IMR-90 (cell line): ENCODE measurements around the gene STING1. TPM values are rescaled to one million over a fixed set of nuclear protein-coding genes. Genes with fewer than 3 reads are reported as not detected.
"Not testable (repeated sequence)": the region's sequence is repeated elsewhere in the genome, so short reads cannot be mapped to it uniquely, and the experiment has no call there.

Experiments
- ATAC-seq: fragments of 200-7000 bp; cut with Tn5 transposase; 2 replicates; pipeline ENCODE4 v1.9.1; 2020; ENCODE audit warnings: low read depth, mild to moderate bottlenecking, moderate library complexity
- BruUV-seq: library from RNA; stranded (reverse); fragments of 400-500 nt; replicated peaks from 2 replicates; lab custom pipeline; 2021; lab: Mats Ljungman, UMichigan
- CTCF ChIA-PET: fragments of 300-600 bp; formaldehyde crosslinking; extraction: SDS; loops from one replicate; lab custom pipeline; 2021; ENCODE audit warnings: antibody characterized with exemption; lab: Yijun Ruan, JAX
- POLR2A ChIA-PET: fragments of 300-600 bp; sonication (Branson Sonifier 250); formaldehyde crosslinking; loops from one replicate; lab custom pipeline; 2022; ENCODE audit warnings: antibody characterized with exemption; ENCODE audit not compliant: unreplicated experiment; lab: Charles Lee
- DNase-seq: peaks from one replicate; pipeline ENCODE4 v3.0.0; 2013
- H2AFZ ChIP-seq: replicated peaks from 2 replicates; pipeline ENCODE3; 2013; ENCODE audit warnings: low read length, mild to moderate bottlenecking; ENCODE audit not compliant: poor library complexity
- H2AK5ac ChIP-seq: 2 replicates; pipeline ENCODE4 v1.6.1; 2013; ENCODE audit warnings: low read depth, low read length, inconsistent platforms
- H2AK9ac ChIP-seq: replicated peaks from 2 replicates; pipeline ENCODE3; 2013; ENCODE audit warnings: mild to moderate bottlenecking, low read depth, low read length, moderate library complexity; ENCODE audit not compliant: poor library complexity
- H2BK120ac ChIP-seq: 2 replicates; pipeline ENCODE4 v1.6.1; 2013; ENCODE audit warnings: low read depth, low read length, inconsistent platforms
- H2BK15ac ChIP-seq: 3 replicates; pipeline ENCODE4 v1.6.1; 2013; ENCODE audit warnings: low read depth, low read length, inconsistent platforms
- H2BK20ac ChIP-seq: 2 replicates; pipeline ENCODE4 v1.6.1; 2013; ENCODE audit warnings: low read depth, mild to moderate bottlenecking, inconsistent platforms, low read length, moderate library complexity
- H2BK5ac ChIP-seq: 2 replicates; pipeline ENCODE4 v1.6.1; 2013; ENCODE audit warnings: mild to moderate bottlenecking, low read depth, low read length, inconsistent platforms; ENCODE audit not compliant: poor library complexity, severe bottlenecking
- H3K14ac ChIP-seq: replicated peaks from 2 replicates; pipeline ENCODE4 v1.6.1; 2013; ENCODE audit warnings: low read depth, low read length, inconsistent platforms
- H3K18ac ChIP-seq: 2 replicates; pipeline ENCODE4 v1.6.1; 2013; ENCODE audit warnings: low read depth, low read length, control low read depth
- H3K23ac ChIP-seq: 2 replicates; pipeline ENCODE4 v1.6.1; 2013; ENCODE audit warnings: low read depth, low read length, inconsistent platforms
- H3K27ac ChIP-seq: 2 replicates; pipeline ENCODE4 v1.5.1; 2013; ENCODE audit warnings: mild to moderate bottlenecking, control low read depth, low read length; ENCODE audit not compliant: insufficient read depth
- H3K27me3 ChIP-seq: 2 replicates; pipeline ENCODE4 v1.6.1; 2013; ENCODE audit warnings: low read length; ENCODE audit not compliant: control insufficient read depth, insufficient read depth
- H3K36me3 ChIP-seq: 2 replicates; pipeline ENCODE4 v1.6.1; 2013; ENCODE audit warnings: low read length, mixed read lengths; ENCODE audit not compliant: control insufficient read depth, insufficient read depth
- H3K4ac ChIP-seq: 2 replicates; pipeline ENCODE4 v1.6.1; 2013; ENCODE audit warnings: low read depth, low read length, inconsistent platforms
- H3K4me1 ChIP-seq: 2 replicates; pipeline ENCODE4 v1.6.1; 2013; ENCODE audit warnings: low read length, mixed read lengths; ENCODE audit not compliant: control insufficient read depth, insufficient read depth
- H3K4me2 ChIP-seq: 2 replicates; pipeline ENCODE4 v1.6.1; 2013; ENCODE audit warnings: low read depth, mild to moderate bottlenecking, control low read depth, low read length, moderate library complexity
- H3K4me3 ChIP-seq: 2 replicates; pipeline ENCODE4 v1.5.1; 2013; ENCODE audit warnings: low read depth, mild to moderate bottlenecking, control low read depth, low read length, moderate library complexity; ENCODE audit not compliant: insufficient read depth
- H3K56ac ChIP-seq: 2 replicates; pipeline ENCODE4 v1.6.1; 2013; ENCODE audit warnings: low read length, inconsistent platforms; ENCODE audit not compliant: insufficient read depth; ENCODE audit errors: extremely low read depth
- H3K79me1 ChIP-seq, 2 experiments: 2 replicates each; pipeline ENCODE4 v1.6.1; 2013; ENCODE audit warnings: low read length in 2 of 2, inconsistent platforms in 1 of 2, low read depth in 1 of 2
- H3K9ac ChIP-seq: 2 replicates; pipeline ENCODE4 v1.6.1; 2013; ENCODE audit warnings: low read depth, low read length, control low read depth
- H3K9me1 ChIP-seq: 2 replicates; pipeline ENCODE4 v1.6.1; 2013; ENCODE audit warnings: low read length, inconsistent platforms; ENCODE audit not compliant: insufficient read depth
- H3K9me3 ChIP-seq: 2 replicates; pipeline ENCODE4 v1.6.1; 2013; ENCODE audit warnings: low read length; ENCODE audit not compliant: control insufficient read depth, insufficient read depth
- H4K20me1 ChIP-seq: 2 replicates; pipeline ENCODE4 v1.6.1; 2013; ENCODE audit warnings: low read length, inconsistent platforms; ENCODE audit not compliant: insufficient read depth
- H4K5ac ChIP-seq: 2 replicates; pipeline ENCODE4 v1.6.1; 2013; ENCODE audit warnings: mild to moderate bottlenecking, low read depth, low read length, control low read depth
- H4K8ac ChIP-seq, 2 experiments: 2 replicates each; pipeline ENCODE4 v1.6.1; 2013; ENCODE audit warnings: low read depth in 2 of 2, low read length in 2 of 2, control low read depth in 1 of 2, inconsistent platforms in 1 of 2
- H4K91ac ChIP-seq: 2 replicates; pipeline ENCODE4 v1.6.1; 2013; ENCODE audit warnings: low read depth, low read length, inconsistent platforms; ENCODE audit not compliant: insufficient read depth
- BHLHE40 ChIP-seq: fragments of 150-350 bp; IDR thresholded peaks from 2 replicates; pipeline ENCODE4 v1.6.1; 2016; ENCODE audit warnings: mild to moderate bottlenecking, low read depth, low read length
- CEBPB ChIP-seq: IDR thresholded peaks from 2 replicates; pipeline ENCODE4 v1.6.1; 2012; ENCODE audit warnings: low read depth, low read length, improper control_type of control experiment
- MXI1 ChIP-seq: IDR thresholded peaks from 2 replicates; pipeline ENCODE4 v1.6.1; 2012; ENCODE audit warnings: low read depth, mild to moderate bottlenecking, low read length, moderate library complexity, borderline replicate concordance
- RCOR1 ChIP-seq: IDR thresholded peaks from 2 replicates; pipeline ENCODE4 v1.6.1; 2012; ENCODE audit warnings: mild to moderate bottlenecking, low read length, improper control_type of control experiment; ENCODE audit not compliant: insufficient replicate concordance
- RFX5 ChIP-seq: IDR thresholded peaks from 2 replicates; pipeline ENCODE4 v1.8.0; 2012; ENCODE audit warnings: low read depth, mild to moderate bottlenecking, low read length, moderate library complexity
- SMC3 ChIP-seq: fragments of 150-350 bp; IDR thresholded peaks from 2 replicates; pipeline ENCODE4 v1.6.1; 2016; ENCODE audit warnings: low read depth, mild to moderate bottlenecking, antibody characterized with exemption, low read length, moderate library complexity
- WGBS, 2 experiments: methylation state at CpG; one replicate each; pipeline versions ENCODE4 v1.1.5 to v1.1.7; 2013; ENCODE audit warnings: missing lambda C conversion rate in 2 of 2; ENCODE audit not compliant: insufficient read length in 1 of 2; ENCODE audit errors: extremely low coverage in 2 of 2; 5-methylcytosine and 5-hydroxymethylcytosine counted together
- dilution Hi-C: fragments of 300-500 bp; cut with HindIII; formaldehyde crosslinking; loops from one replicate; pipeline ENCODE4 v1.14.3; 2018; ENCODE audit warnings: low sequenced_read_pairs; ENCODE audit not compliant: unreplicated experiment
- in situ Hi-C: fragments of 300-500 bp; cut with MboI; formaldehyde crosslinking; loops from 3 replicates; pipeline ENCODE4 v1.14.3; 2019; ENCODE audit warnings: low sequenced_read_pairs, inconsistent platforms, mixed read lengths
- intact Hi-C: fragments of 100-400 bp; cut with micrococcal nuclease; formaldehyde crosslinking; loops from 2 replicates; pipeline ENCODE4 v1.10.0; 2022
- polyA plus RNA-seq, 3 experiments: library from polyadenylated mRNA; depleted of rRNA; stranded (reverse); fragments of >200 nt; gene quantifications; 2 replicates each; pipeline ENCODE4 v1.2.3, GENCODE V29; 2012; ENCODE audit warnings: low replicate concordance in 1 of 3
- total RNA-seq: library from RNA; depleted of rRNA; stranded (reverse); fragments of >200 nt; gene quantifications from 2 replicates; pipeline ENCODE4 v1.2.3, GENCODE V29; 2012

STING1 gene
- total and polyA plus RNA-seq, 2 of the 4 experiments (the other 2 are of a cell fraction): 18.6 to 63.5 TPM

DNA sequence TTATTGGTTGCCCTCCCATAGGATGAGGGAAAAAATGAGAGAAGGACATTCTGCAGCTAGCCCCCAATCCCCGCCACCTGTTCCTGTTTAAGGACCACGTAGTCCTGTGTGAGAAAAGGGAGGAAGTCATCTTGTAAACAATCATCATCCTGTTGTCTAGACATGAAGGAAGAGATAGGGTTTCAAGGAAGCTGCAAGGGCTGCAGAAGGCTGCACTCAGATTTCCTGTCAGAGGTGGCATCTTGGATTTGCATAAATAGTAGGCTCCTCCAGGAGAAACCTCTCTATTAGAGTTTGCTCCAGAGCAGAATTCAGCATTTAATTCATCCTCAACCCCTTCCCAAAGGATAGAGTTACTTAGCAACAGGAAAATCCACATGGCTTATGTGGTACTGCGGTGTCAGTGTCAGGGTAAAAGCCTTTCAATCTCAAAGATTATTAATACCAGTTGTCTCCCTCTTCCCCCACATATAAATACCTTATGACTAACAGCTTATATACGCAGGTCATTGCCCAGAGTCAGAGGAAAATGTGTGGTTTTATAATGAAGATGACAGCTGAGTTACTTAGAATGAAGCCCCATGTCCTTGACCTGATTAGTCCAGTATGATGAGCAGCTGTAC is 38.6 kb downstream of the STING1 start:
- no peaks in the 10 kb centered on the region for H3K27me3 ChIP-seq
- peak; percentile 80 for DNase-seq
- H3K79me1 ChIP-seq: peaks cover 7 to 15% of the 10 kb centered on the region in 2 experiments; a peak in 3 of 4 replicates
- ChIA-PET POLR2A (interaction anchor here (0.6 kb wide), 1 partner anchor 35 kb away, joined by 4 read pairs; no protein-coding TSS in a partner anchor), CTCF (interaction anchor here (1.3 kb wide), 1 partner anchor 21 kb away, joined by 4 read pairs; no protein-coding TSS in a partner anchor)
- H3K4me2 ChIP-seq: peak overlapping the region; percentile 44; the same call in 1 of the 2 replicates
- H3K9ac ChIP-seq: no peak overlapping the region
- no peak overlapping the region for H3K23ac ChIP-seq
- intact Hi-C loops (no loop called here), dilution Hi-C loops (no loop called here), in situ Hi-C loops (no loop called here)
- H3K9me1 ChIP-seq: peaks cover 23% of the 10 kb centered on the region
- H4K8ac ChIP-seq: peak overlapping the region in 1 of 2 experiments; percentile 36; a peak in 1 of 4 replicates
- peaks cover 18% of the 10 kb centered on the region for H3K4me1 ChIP-seq
- H3K4me3 ChIP-seq: no peak overlapping the region
- no peaks in the 10 kb centered on the region for H4K20me1 ChIP-seq
- no peak overlapping the region for H3K56ac ChIP-seq
- H4K91ac ChIP-seq: peak overlapping the region; percentile 23; the same call in 1 of the 2 replicates
- H2BK20ac ChIP-seq: peak overlapping the region; percentile 8; the same call in 1 of the 2 replicates
- peak overlapping the region; percentile 57 for H2AK5ac ChIP-seq
- H3K4ac ChIP-seq: peak overlapping the region; percentile 26
- no peak overlapping the region for H2AK9ac ChIP-seq
- H3K18ac ChIP-seq: no peak overlapping the region
- no peaks in the 10 kb centered on the region for H3K9me3 ChIP-seq
- no TSS peak for BruUV-seq
- H3K14ac ChIP-seq: no peak overlapping the region
- H2BK15ac ChIP-seq: peak overlapping the region; percentile 45; the same call in 1 of the 3 replicates
- TF ChIP-seq MXI1: 0 out of 2 replicates have a peak, but pooled peaks have one; percentile 10
- TF ChIP-seq RCOR1: peak; percentile 8
- TF ChIP-seq CEBPB: no peak
- TF ChIP-seq SMC3: no peak
- no peak for TF ChIP-seq RFX5
- 0 out of 2 replicates have a peak, but pooled peaks have one; percentile 11 for TF ChIP-seq BHLHE40
- no peaks in the 10 kb centered on the region for H3K36me3 ChIP-seq
- H2AFZ ChIP-seq: no peak overlapping the region
- WGBS, 2 experiments: no CpG with 5 or more reads among the region's 4 CpGs
- ATAC-seq: peak; percentile 4; the same call in 1 of the 2 replicates
- no peak overlapping the region for H4K5ac ChIP-seq
- no peak overlapping the region for H3K27ac ChIP-seq
- peak overlapping the region; percentile 66 for H2BK5ac ChIP-seq
- H2BK120ac ChIP-seq: peak overlapping the region; percentile 93; the same call in 1 of the 2 replicates

DNA sequence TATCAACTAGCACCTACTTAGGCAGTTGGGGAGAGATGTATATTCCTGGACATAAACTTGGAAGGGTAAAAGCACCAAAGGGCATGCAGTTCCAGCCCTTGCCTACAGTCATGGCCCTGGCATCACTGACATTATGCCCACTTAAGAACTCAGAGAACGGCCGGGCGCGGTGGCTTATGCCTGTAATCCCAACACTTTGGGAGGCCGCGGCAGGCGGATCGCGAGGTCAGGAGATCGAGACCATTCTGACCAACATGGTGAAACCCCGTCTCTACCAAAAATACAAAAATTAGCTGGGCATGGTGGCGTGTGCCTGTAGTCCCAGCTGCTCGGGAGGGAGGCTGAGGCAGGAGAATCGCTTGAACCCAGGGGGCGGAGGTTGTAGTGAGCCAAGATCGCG is 42.1 kb downstream of the STING1 start:
- H2BK120ac ChIP-seq, H3K36me3 ChIP-seq, H3K9me3 ChIP-seq, POLR2A ChIA-PET, H3K14ac ChIP-seq, in situ Hi-C loops, H4K20me1 ChIP-seq, H2AFZ ChIP-seq, H2BK15ac ChIP-seq, H2BK5ac ChIP-seq, H3K9ac ChIP-seq, ATAC-seq, BruUV-seq, DNase-seq, H2AK5ac ChIP-seq, H2AK9ac ChIP-seq, dilution Hi-C loops, H3K56ac ChIP-seq, H3K4me3 ChIP-seq, intact Hi-C loops, H2BK20ac ChIP-seq, H3K18ac ChIP-seq, H3K27ac ChIP-seq, H4K5ac ChIP-seq, CTCF ChIA-PET, H3K4me2 ChIP-seq, H3K27me3 ChIP-seq, H4K8ac ChIP-seq, H3K23ac ChIP-seq, H4K91ac ChIP-seq, H3K4ac ChIP-seq: not testable (repeated sequence)
- H3K79me1 ChIP-seq: peaks cover 12 to 23% of the 10 kb centered on the region in 2 experiments; a peak in 3 of 4 replicates
- peaks cover 24% of the 10 kb centered on the region for H3K9me1 ChIP-seq
- H3K4me1 ChIP-seq: peaks cover 15% of the 10 kb centered on the region
- 98% methylated on average over 10 of the region's 17 CpGs; no CpG with 5 or more reads in 1 of the 2 experiments for WGBS, 2 experiments
